Right ventricle myocardium inferior (tissue), 1 donor: Measurements from ENCODE around the gene ITGB8. TPM values are rescaled to one million over a fixed set of nuclear protein-coding genes. Genes with fewer than 3 reads are reported as not detected.

Experiments used
- ATAC-seq: fragments of 200-7000 bp; cut with Tn5 transposase; one replicate; pipeline ENCODE4 v1.9.1; 2020; ENCODE audit warnings: mild to moderate bottlenecking, moderate library complexity
- DNase-seq: peaks from one replicate; pipeline ENCODE4 v3.0.0; 2021; ENCODE audit errors: missing footprints
- intact Hi-C: fragments of 100-400 bp; cut with DNase I; formaldehyde crosslinking; loops from one replicate; pipeline ENCODE4 v1.11.0; 2022
- total RNA-seq: library from RNA; stranded (reverse); fragmentation: NEBNext Ultra II Directional; extraction: Animal tissue kit (Norgen Biotek cat#: 25700); gene quantifications from one replicate; pipeline ENCODE4 v1.2.1, GENCODE V29; 2021
- donor health status: DM: no; HTN: yes; CAD: no; lungs with severe emphysema.

The ITGB8 gene
- total RNA-seq, 1 donor from 2014 or later: 2.5 TPM

- intact Hi-C loops: no loop called here
- ATAC-seq: no peak
Observed at GRCh38 chr7:20306180-20306946, 24.3 kb upstream of the ITGB8 start.

GRCh38 chr7:20307119-20307518 lies 23.6 kb upstream of the ITGB8 start:
- intact Hi-C loops: no loop called here

More at GRCh38 chr7:20306180-20306946, 24.3 kb upstream of the ITGB8 start:
- DNase-seq: no peak

DNA sequence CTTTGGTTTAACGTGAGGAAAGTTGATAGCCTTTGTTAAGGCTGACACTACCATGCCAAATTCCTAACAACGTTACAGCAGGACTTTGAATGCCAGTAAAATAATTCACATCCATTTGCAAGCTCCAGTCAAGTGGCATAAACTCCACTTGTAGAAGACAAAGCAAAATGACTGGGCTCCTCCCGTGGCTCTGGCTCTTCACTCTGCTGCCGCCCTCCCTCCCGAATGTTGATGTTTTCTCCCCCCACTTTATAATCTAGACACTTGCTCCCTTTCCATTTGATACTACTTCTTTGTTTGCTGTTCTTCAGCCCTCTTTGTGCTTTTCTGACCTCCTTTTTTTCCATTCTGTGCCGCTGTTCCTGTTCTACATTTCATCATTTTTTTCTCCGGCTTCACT lies 22.8 kb upstream of the ITGB8 start:
- intact Hi-C loops: no loop called here

More at GRCh38 chr7:20307119-20307518, 23.6 kb upstream of the ITGB8 start:
- DNase-seq (no peak), ATAC-seq (no peak)

DNA sequence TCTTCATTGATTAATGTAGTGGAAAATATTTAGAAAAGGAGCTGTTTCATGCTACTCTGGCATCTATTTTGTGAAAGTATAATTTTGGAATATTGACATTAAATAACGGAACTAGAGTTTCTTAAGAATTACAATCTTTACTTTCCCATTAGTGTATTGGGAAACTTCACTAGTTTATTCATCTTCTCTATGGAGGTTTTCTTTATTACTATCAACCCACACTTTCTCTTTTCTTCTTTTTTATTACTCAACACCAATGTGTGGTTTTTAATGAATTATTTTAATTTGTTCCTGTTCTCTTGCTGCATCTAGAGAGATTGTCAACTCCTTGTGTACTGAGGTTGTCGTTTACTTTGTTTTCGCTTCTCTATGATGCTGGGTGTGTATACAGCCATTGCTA lies 20.4 kb upstream of the ITGB8 start:
- intact Hi-C loops: loop anchor here (5.0 kb wide), 1 partner anchor 153 kb away; no protein-coding TSS in a partner anchor
- no peak for DNase-seq
- no peak for ATAC-seq

More for the DNA sequence above, 22.8 kb upstream of the ITGB8 start:
- no peak for DNase-seq
- ATAC-seq: no peak

GRCh38 chr7:20310963-20311742 lies 19.5 kb upstream of the ITGB8 start:
- intact Hi-C loops: loop anchor here (5.0 kb wide), 1 partner anchor 154 kb away; no protein-coding TSS in a partner anchor
- ATAC-seq (no peak), DNase-seq (no peak)

DNA sequence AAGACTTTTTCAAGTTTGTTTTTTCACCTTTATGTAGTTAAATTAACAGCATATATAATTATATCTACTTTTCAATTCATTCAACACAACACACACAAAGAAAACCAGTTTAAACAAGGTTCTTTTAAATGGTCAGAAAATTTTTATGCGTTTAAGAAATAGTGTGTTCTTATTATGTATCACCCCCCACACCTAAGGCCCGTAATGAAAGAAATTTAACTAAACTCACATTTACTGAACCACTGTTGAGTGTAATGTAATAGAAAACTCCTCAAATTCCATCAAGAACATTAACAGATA lies 19.0 kb upstream of the ITGB8 start:
- DNase-seq (no peak), ATAC-seq (no peak)
- intact Hi-C loops: loop anchor here (5.0 kb wide), 1 partner anchor 154 kb away; no protein-coding TSS in a partner anchor

DNA sequence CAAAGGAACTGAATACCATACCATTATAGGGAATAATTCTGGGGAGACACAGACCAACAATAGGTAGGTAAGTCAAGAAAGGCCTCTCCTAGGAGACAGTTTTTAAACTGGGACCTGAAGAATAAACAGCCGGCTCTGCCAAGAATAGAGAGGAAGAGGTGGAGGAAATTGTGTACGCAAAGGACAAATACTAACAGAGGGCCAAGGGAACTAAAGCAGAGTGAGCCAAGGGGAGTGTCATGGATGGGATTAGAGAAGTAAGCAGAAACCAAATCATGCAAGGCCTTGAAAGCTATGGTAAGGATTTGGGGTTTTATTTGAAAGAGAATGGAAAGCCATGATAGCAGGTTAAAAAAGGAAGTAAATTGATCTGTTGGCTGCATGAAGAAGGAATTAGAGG lies 18.1 kb upstream of the ITGB8 start:
- DNase-seq: no peak
- intact Hi-C loops: loop anchor here (5.0 kb wide), 1 partner anchor 155 kb away; no protein-coding TSS in a partner anchor
- no peak for ATAC-seq

- DNase-seq (no peak), ATAC-seq (no peak)
- intact Hi-C loops: loop anchor here (5.0 kb wide), 1 partner anchor 156 kb away; no protein-coding TSS in a partner anchor
Observed at GRCh38 chr7:20313626-20314025, 17.1 kb upstream of the ITGB8 start.

DNA sequence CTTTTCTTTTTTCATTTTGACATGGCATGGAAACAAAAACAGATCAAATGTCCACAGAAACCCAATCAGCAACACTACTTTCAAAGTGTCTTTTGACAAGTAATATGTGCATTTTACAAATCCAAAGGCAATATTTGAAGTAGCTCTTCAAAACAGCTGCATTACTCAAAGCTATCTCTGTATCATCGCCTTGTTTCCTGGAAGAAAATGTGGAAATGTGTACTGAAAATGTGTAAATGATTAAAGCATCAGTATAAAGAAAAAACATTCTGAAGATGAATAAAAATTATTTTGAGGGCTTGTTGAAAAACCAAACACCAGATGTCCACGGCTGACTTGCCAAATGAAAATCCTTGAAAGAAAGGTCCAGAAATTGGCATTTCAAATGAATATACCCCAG lies 16.5 kb upstream of the ITGB8 start:
- DNase-seq (no peak), ATAC-seq (no peak)
- intact Hi-C loops: loop anchor here (5.0 kb wide), 1 partner anchor 157 kb away; no protein-coding TSS in a partner anchor

DNA sequence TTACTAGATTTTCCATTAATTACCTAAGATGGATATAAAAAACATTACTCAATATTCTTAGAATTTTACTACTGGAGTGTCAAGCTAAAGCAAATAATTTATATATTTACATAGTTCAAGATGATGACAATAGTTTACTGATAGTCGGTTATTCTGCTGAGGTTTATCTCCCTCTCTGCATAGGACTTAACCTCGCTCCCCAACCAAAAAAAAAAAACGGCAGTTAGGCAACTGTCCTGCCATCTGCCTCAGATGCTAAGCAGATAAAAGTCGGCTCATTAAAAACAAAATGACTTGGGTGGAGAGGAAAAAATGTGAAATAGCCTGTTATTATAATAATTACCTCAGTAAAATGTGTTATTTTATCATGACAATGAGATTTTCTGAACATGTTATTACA lies 14.0 kb upstream of the ITGB8 start:
- ATAC-seq: no peak
- intact Hi-C loops: no loop called here
- no peak for DNase-seq

- intact Hi-C loops: no loop called here
- no peak for DNase-seq
- ATAC-seq: no peak
Observed at GRCh38 chr7:20317413-20317812, 13.3 kb upstream of the ITGB8 start.

DNA sequence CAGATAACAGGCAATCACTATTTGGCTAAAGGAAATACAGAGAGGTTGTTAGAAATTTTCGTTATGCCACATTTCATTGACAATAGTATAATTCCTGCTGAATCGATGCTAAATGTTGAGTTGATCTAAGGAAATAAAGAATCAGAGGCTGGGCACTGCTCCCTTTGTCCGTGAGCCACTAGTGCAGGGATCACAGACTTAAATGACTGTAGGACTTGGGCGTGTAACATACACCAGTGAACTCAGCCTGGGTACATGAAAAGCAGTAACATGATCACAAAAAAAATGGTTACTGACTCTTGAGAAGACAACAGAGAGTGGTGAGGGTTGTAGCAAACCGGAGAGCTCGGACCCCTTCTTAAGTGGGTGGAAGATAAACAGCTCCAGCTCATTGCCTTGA lies 11.8 kb upstream of the ITGB8 start:
- DNase-seq: no peak
- ATAC-seq: no peak
- intact Hi-C loops: no loop called here

DNA sequence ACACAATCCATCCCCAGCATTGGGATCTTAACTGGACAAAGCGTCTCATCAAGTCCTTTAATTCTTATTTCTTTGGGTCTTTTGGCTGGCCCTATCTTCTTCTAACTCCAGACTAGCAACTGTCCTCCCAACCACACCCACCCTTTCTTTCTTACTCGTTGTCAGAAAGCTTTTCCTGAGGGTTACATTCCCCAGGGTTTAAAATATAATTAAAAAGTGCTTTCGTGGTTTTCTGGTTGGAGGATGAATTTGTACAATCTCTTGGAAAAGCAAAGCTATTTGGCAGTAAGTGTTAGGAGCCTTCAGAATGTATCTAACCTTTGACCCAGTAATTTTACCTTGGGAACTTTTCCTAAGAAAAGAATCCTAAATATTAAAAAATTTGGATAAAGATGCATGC lies 10.4 kb upstream of the ITGB8 start:
- ATAC-seq (no peak), DNase-seq (no peak)
- intact Hi-C loops: no loop called here

- intact Hi-C loops: no loop called here
- DNase-seq (no peak), ATAC-seq (no peak)
Observed at GRCh38 chr7:20320786-20321185, 9.9 kb upstream of the ITGB8 start.

GRCh38 chr7:20323595-20323994 lies 7.1 kb upstream of the ITGB8 start:
- intact Hi-C loops: no loop called here
- DNase-seq (no peak), ATAC-seq (no peak)

DNA sequence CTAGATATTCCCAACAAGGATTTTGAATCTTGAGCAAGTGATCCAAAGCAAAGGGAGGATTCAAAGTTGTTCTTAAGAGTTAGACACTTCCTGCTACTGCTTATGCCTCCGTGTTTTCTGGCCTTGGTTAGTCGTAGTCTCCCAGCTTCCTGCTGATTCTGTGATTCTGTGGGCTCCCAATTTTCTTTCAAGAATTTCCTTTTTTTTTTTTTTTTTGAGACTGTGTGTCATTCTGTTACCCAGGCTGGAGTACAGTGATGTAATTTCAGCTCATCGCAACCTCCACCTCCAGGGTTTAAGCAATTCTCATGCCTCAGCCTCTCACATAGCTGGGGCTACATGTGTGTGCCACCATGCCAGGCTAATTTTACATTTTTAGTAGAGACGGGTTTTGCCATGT lies 4.4 kb upstream of the ITGB8 start:
- intact Hi-C loops: no loop called here
- DNase-seq (no peak), ATAC-seq (no peak)

GRCh38 chr7:20327055-20327454 lies 3.6 kb upstream of the ITGB8 start:
- intact Hi-C loops: no loop called here
- ATAC-seq (no peak), DNase-seq (no peak)

GRCh38 chr7:20328027-20328426 lies 2.7 kb upstream of the ITGB8 start:
- DNase-seq: no peak
- ATAC-seq: no peak
- intact Hi-C loops: no loop called here

GRCh38 chr7:20328692-20329091 lies 2.0 kb upstream of the ITGB8 start:
- intact Hi-C loops: no loop called here
- ATAC-seq (no peak), DNase-seq (no peak)
